Bronchial epithelial cell (primary cell): ENCODE data around the gene RPS6KA4. TPM values are rescaled to one million over a fixed set of nuclear protein-coding genes. Genes with fewer than 3 reads are reported as not detected.
"Not testable (repeated sequence)": the region's sequence is repeated elsewhere in the genome, so short reads cannot be mapped to it uniquely, and the experiment has no call there.

Experiments used
- DNase-seq: peaks from one replicate; pipeline ENCODE4 v3.0.0-alpha.2; 2010; ENCODE audit warnings: low read depth
- FAIRE-seq: peaks from 2 replicates; lab custom pipeline; 2011; peaks lifted over from hg19 to GRCh38; lab: Jason Lieb, UNC
- H3K27me3 ChIP-seq: 2 replicates; pipeline ENCODE4 v1.5.1; 2011; ENCODE audit warnings: low read length; ENCODE audit not compliant: control insufficient read depth, insufficient read depth
- H3K36me3 ChIP-seq: 2 replicates; pipeline ENCODE4 v1.5.1; 2011; ENCODE audit warnings: low read length; ENCODE audit not compliant: control insufficient read depth, insufficient read depth
- H3K4me3 ChIP-seq: 2 replicates; pipeline ENCODE4 v1.5.1; 2011; ENCODE audit warnings: mild to moderate bottlenecking, low read depth, low read length, control low read depth
- total RNA-seq: library from RNA; depleted of rRNA; stranded (reverse); fragments of >200 nt; gene quantifications from 2 replicates; pipeline ENCODE4 v1.2.1, GENCODE V29; 2014
- TF ChIP-seq, protein P1 (sequence below): IDR thresholded peaks from 2 replicates; pipeline ENCODE4 v1.5.1; 2011; ENCODE audit warnings: mild to moderate bottlenecking, moderate library complexity, low read length, control low read depth, inconsistent platforms; ENCODE audit not compliant: insufficient read depth, severe bottlenecking

The RPS6KA4 gene
- total RNA-seq, 1 donor from 2014 or later = 59.5 TPM

DNA sequence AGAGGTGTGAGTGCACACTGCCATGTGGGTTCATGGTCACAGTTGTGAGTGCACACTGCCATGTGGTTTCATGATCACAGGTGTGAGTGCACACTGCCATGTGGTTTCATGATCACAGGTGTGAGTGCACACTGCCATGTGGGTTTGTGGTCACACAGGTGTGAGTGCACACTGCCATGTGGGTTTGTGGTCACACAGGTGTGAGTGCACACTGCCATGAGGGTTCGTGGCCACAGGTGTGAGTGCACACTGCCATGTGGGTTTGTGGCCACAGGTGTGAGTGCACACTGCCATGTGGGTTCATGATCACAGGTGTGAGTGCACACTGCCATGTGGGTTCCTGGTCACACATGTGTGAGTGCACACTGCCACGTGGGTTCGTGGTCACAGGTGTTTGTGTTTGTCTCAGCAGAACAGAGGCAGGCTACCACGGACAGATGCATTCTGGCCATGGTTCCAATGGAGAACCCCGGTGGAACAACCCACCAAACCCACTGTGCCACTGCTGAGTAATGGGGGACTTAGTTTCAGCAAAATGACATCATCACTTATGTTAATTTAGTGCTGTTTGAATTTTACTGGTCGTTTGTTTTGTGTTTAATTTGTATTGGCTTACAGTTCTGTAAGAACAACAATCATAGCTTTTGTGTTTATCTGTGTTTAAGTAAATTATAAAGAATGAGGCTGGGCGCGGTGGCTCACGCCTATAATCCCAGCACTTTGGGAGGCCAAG is 57.2 kb downstream of the RPS6KA4 start:
- TF ChIP-seq, protein P1, sequence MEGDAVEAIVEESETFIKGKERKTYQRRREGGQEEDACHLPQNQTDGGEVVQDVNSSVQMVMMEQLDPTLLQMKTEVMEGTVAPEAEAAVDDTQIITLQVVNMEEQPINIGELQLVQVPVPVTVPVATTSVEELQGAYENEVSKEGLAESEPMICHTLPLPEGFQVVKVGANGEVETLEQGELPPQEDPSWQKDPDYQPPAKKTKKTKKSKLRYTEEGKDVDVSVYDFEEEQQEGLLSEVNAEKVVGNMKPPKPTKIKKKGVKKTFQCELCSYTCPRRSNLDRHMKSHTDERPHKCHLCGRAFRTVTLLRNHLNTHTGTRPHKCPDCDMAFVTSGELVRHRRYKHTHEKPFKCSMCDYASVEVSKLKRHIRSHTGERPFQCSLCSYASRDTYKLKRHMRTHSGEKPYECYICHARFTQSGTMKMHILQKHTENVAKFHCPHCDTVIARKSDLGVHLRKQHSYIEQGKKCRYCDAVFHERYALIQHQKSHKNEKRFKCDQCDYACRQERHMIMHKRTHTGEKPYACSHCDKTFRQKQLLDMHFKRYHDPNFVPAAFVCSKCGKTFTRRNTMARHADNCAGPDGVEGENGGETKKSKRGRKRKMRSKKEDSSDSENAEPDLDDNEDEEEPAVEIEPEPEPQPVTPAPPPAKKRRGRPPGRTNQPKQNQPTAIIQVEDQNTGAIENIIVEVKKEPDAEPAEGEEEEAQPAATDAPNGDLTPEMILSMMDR = no peak
- FAIRE-seq (peak; percentile 99), DNase-seq (no peak)
- H3K36me3 ChIP-seq = no peaks in the 10 kb centered on the region
- no peak overlapping the region for H3K4me3 ChIP-seq
- peaks cover 2% of the 10 kb centered on the region for H3K27me3 ChIP-seq

DNA sequence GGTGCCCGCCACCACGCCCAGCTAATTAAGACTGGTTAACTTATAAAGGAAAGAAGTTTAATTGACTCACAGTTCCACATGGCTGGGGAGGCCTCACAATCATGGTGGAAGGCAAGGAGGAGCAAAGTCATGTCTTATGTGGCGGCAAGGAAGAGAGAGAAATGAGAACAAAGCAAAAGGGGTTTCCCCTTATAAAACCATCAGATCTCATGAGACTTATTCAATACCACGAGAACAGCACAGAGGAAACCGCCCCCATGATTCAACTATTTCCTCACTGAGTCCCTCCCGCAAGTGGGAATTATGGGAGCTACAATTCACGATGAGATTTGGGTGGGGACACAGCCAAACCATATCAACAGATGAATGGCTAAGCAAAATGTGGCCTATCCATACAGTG is 59.3 kb downstream of the RPS6KA4 start:
- FAIRE-seq, DNase-seq, H3K36me3 ChIP-seq: not testable (repeated sequence)

DNA sequence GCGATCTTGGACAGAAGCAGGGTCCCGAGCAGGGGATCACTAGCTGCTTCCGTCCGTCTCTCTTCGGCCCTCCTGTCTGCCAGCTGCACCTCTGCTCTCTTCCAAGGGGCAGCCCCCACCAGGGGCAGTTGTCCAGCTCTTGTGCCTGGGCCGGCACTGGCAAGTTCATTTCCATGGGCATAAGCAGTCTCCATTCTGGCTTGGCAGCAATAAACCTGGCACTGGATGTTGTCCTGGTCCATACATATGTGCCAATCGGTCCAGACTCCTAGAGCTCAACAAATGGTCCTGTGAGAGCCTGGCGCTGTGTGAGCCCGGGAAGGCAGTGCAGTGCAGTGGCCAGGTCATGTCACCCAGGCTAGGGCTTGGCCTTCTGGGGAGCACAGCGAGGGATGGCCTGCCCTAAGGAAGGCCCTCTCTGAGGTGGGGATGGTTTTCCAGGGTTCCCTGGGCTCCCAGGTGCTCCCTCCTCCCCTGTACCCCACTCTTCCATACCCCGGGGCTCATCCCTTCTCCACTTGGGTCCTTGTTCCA is 60.4 kb downstream of the RPS6KA4 start:
- TF ChIP-seq, protein P1 = no peak
- FAIRE-seq (no peak), DNase-seq (no peak)
- Histone ChIP-seq H3K27me3 (no peaks in the 10 kb centered on the region), H3K36me3 (no peaks in the 10 kb centered on the region), H3K4me3 (no peak overlapping the region)

More for the DNA sequence above, 59.3 kb downstream of the RPS6KA4 start:
- not testable (repeated sequence) for H3K27me3 ChIP-seq, H3K4me3 ChIP-seq

DNA sequence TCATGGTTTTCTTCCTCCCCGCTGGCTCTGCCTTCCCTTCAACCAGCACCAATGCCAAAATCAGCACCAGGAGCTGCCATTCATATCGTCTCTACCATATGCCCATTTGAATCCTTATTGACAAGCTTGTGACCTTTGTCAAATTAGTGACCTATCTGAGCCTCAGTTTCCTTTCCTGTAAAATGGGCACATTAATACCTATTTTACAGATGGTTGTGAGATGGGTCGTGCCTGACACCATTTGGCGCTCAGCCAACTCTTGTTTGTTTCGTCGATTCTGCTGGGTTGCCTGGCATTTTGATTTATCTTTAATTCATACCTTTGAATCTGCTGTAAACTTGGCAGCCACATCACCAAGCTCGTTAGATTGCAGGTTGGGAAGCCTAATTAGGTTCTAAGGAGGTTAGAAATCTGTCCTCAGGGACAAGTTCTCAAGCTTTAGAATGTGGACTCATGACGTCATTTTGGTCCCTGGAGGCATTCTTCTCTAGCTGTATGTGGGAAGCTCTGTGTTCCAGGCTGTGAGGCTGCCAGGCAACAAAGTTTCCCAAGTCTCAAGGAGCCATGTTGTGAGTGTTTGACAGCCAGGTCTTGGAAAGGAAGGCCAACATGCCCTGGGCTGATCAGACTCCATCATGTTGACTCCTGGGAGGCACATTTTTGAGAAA is 61.0 kb downstream of the RPS6KA4 start:
- H3K36me3 ChIP-seq = no peaks in the 10 kb centered on the region
- no peak for FAIRE-seq
- no peak for DNase-seq
- TF ChIP-seq, protein P1 = no peak
- H3K27me3 ChIP-seq = no peaks in the 10 kb centered on the region
- H3K4me3 ChIP-seq = no peak overlapping the region

Other genes with a start within 250 kb of the RPS6KA4 start
- 17.9 and 21.4 TPM in 2 replicates for gene MACROD1, start 193.0 kb upstream of the RPS6KA4 start, total RNA-seq
- 102 and 103 TPM in 2 replicates for gene STIP1, start 173.0 kb upstream of the RPS6KA4 start, total RNA-seq
- 0.51 and 0.53 TPM in 2 replicates for gene FERMT3, start 152.4 kb upstream of the RPS6KA4 start, total RNA-seq
- gene TRPT1, start 133.0 kb upstream of the RPS6KA4 start, total RNA-seq = 17.9 and 24.5 TPM in 2 replicates
- 57.9 and 75.0 TPM in 2 replicates for gene NUDT22, start 132.9 kb upstream of the RPS6KA4 start, total RNA-seq
- gene DNAJC4, start 128.6 kb upstream of the RPS6KA4 start, total RNA-seq = 3.4 and 10.1 TPM in 2 replicates
- 6.7 and 12.4 TPM in 2 replicates for gene VEGFB, start 124.6 kb upstream of the RPS6KA4 start, total RNA-seq
- gene FKBP2, start 118.1 kb upstream of the RPS6KA4 start, total RNA-seq = 45.0 and 91.1 TPM in 2 replicates
- gene PPP1R14B, start 112.2 kb upstream of the RPS6KA4 start, total RNA-seq = 392 and 481 TPM in 2 replicates
- 20.8 and 33.3 TPM in 2 replicates for gene PLCB3, start 107.6 kb upstream of the RPS6KA4 start, total RNA-seq
- gene BAD, start 74.5 kb upstream of the RPS6KA4 start, total RNA-seq = 63.4 and 74.2 TPM in 2 replicates
- gene GPR137, start 73.3 kb upstream of the RPS6KA4 start, total RNA-seq = 2.9 and 5.6 TPM in 2 replicates
- under 0.01 TPM in 1 of 2 replicates, not detected in the other for gene KCNK4, start 67.9 kb upstream of the RPS6KA4 start, total RNA-seq
- gene CATSPERZ, start 58.8 kb upstream of the RPS6KA4 start, total RNA-seq = 0.26 TPM in 1 of 2 replicates, not detected in the other
- gene ESRRA, start 53.6 kb upstream of the RPS6KA4 start, total RNA-seq = 76.9 and 139 TPM in 2 replicates
- 355 and 587 TPM in 2 replicates for gene TRMT112, start 41.6 kb upstream of the RPS6KA4 start, total RNA-seq
- 649 and 769 TPM in 2 replicates for gene PRDX5, start 41.0 kb upstream of the RPS6KA4 start, total RNA-seq
- gene CCDC88B, start 19.0 kb upstream of the RPS6KA4 start, total RNA-seq = 2.9 TPM in 2 replicates
- gene SLC22A11, start 196.8 kb downstream of the RPS6KA4 start, total RNA-seq = not detected in 2 replicates
- not detected in 2 replicates for gene SLC22A12, start 232.1 kb downstream of the RPS6KA4 start, total RNA-seq